Measurements from ENCODE around the gene TNRC6C.
"Not testable (repeated sequence)": the region's sequence is repeated elsewhere in the genome, so short reads cannot be mapped to it uniquely, and the experiment has no call there.

TNRC6C gene

DNA sequence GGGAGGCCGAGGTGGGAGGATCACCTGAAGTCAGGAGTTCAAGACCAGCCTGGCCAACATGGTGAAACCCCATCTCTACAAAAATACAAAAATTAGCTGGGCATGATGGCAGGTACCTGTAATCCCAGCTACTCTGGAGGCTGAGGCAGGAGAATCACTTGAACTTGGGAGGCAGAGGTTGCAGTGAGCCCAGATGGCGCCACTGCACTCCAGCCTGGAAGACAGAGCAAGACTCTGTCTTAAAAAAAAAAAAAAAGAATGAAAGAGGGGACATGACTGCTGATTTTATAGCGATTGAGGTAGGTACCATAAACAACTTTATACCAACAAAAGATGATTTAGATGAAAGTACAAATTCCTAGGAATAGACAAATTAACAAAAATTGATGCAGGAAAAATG, 13.8 kb downstream of the TNRC6C start:
- H3K27ac ChIP-seq = not testable (repeated sequence)
- TF ChIP-seq, protein P1, sequence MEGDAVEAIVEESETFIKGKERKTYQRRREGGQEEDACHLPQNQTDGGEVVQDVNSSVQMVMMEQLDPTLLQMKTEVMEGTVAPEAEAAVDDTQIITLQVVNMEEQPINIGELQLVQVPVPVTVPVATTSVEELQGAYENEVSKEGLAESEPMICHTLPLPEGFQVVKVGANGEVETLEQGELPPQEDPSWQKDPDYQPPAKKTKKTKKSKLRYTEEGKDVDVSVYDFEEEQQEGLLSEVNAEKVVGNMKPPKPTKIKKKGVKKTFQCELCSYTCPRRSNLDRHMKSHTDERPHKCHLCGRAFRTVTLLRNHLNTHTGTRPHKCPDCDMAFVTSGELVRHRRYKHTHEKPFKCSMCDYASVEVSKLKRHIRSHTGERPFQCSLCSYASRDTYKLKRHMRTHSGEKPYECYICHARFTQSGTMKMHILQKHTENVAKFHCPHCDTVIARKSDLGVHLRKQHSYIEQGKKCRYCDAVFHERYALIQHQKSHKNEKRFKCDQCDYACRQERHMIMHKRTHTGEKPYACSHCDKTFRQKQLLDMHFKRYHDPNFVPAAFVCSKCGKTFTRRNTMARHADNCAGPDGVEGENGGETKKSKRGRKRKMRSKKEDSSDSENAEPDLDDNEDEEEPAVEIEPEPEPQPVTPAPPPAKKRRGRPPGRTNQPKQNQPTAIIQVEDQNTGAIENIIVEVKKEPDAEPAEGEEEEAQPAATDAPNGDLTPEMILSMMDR (conservative IDR thresholded peaks at IDR 0.05) = peak; percentile 14; the same call in 1 of the 2 replicates

DNA sequence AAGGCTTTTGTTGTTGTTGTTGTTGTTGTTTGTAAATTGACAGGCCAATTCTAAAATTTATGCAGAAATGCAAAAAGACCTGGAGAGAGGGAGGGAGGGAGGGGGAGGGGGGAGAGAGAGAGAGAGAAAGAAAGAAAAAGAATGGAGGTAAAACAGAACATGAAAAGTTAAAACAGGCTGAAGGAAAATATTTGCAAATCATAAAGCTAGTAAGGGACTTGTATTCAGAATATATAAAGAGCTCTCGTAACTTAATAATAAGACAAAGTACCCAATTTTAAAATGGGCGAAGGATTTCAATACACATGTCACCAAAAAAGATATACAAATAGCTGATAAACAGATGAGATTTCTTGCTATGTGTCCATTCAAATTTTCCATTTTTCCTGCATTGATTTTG, 15.4 kb downstream of the TNRC6C start:
- TF ChIP-seq ZFX (IDR thresholded peaks at IDR 0.05) = no peak
- TF ChIP-seq, protein P1 (conservative IDR thresholded peaks at IDR 0.05) = no peak

DNA sequence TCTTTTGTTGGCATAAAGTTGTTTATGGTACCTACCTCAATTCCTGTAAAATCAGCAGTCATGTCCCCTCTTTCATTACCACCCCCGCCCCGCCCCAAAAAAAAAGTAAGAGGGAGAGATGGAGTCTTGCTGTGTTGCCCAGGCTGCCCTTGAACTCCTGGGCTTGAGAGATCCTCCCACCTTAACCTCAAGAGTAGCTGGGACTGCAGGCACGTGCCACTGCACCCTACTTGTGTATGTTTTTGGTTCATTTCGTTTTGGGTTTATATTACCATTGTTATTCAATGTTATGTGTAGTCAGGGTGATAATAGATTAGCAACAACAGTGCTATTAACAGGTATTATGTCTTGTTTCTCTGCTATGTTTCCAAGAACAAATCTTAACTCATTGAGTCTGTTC, 15.9 kb downstream of the TNRC6C start:
- H3K27ac ChIP-seq = no peak overlapping the region
- no peak for TF ChIP-seq ZFX (IDR thresholded peaks at IDR 0.05)
- TF ChIP-seq, protein P1 (conservative IDR thresholded peaks at IDR 0.05) = no peak

More for the DNA sequence above, 15.4 kb downstream of the TNRC6C start:
- no peak overlapping the region for H3K27ac ChIP-seq

DNA sequence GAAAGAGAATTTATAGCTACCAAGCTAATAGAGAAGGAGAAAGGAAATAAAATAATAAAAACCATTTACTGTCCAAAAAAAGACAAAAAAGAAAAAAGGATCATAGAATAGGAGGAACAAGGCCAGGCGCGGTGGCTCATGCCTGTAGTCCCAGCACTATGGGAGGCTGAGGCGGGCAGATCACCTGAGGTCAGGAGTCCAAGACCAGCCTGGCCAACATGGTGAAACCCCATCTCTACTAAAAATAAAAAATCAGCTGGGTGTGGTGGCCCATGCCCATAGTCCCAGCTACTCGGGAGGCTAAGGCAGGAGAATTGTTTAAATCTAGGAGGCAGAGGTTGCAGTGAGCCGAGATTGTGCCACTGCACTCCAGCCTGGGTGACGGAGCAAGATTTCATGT, 23.9 kb downstream of the TNRC6C start:
- not testable (repeated sequence) for H3K27ac ChIP-seq

DNA sequence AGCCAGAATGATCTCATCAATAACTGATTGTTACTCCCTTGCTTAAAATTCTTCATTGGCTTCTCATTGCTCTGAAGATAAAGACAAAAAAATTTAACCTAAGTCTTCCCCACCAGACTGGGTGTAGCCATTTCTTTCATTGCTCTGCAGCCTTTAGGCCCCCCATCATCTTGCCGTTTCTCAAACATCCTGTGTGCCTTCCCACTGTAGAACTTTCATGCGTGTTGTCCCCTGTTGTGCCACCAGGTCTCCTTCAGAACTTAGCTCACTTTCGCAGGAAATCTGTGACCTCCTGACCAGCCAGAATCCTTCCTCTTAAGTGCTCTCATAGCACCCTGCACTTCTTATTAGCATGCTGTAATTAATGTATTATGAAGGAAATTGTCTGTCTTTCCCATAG, 31.8 kb downstream of the TNRC6C start:
- no peak for TF ChIP-seq ZFX (IDR thresholded peaks at IDR 0.05)
- TF ChIP-seq, protein P1 (conservative IDR thresholded peaks at IDR 0.05) = no peak
- no peak overlapping the region for H3K27ac ChIP-seq

DNA sequence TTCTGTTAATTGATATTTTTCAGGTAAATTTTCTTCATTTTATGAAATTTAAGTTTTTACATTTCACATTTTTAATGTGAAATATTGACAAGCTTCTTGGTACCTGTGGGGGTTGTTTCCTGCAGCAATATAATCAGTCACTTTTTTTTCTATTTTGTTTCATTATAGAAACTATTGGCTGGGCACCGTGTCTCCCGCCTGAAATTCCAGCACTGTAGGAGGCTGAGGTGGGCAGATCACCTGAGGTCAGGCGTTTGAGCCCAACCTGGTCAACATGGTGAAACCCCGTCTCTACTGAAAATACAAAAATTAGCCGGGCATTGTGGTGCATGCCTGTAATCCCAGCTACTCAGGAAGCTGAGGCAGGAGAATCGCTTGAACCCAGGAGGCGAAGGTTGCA, 35.2 kb downstream of the TNRC6C start:
- not testable (repeated sequence) for H3K27ac ChIP-seq

DNA sequence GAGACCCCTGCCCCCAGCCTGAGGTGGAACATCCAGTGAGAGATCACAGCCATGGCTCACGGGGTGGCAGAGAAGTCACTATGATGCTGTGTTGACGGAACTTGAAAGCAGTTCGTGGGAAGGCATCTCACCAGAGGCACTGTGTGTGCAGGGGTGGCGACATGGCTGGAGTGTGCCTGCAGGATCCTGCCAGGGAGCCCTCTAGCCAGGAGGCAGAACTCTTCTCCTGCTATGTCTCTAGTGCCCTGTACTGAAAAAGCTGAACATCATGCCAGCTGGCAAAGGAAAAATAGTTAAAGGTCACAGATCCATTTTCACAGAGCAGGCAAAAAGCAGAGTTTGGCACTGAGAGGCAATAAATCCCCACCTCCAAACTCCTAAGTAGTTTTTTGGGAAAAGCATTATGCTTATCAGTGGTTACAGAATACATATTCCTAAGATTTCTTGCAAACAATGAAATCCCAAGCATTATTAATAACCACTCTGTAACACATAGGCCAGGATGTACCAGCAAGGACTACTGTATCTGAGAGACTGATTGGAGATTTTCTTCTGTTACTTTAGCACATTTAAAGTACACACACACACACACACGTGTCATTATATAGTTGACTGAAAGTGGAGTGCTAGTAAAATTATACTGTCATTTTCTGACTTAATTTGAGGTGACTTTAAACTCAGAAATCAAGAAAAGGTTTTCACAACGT, 36.8 kb downstream of the TNRC6C start:
- H3K27ac ChIP-seq = no peak overlapping the region
- TF ChIP-seq, protein P1 (conservative IDR thresholded peaks at IDR 0.05) = no peak
- no peak for TF ChIP-seq ZFX (IDR thresholded peaks at IDR 0.05)

DNA sequence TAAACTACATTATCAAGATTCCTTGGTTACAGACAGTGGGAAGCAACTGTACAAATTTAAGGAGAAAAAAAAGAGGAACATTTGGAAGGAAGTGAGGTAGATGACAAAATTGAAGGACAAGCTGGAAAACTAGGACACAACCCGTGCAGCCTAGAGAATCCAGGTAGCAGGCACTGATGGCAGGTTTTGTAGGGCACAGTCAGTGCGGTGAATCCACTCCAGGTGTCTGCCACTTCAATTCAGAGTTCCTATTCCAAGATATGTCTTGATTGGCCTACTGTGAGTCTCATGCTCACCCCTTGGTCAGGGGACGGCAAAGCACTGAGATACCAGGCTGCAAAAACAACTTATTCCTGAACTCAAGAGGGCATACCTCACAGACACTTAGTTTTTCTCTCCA, 37.8 kb downstream of the TNRC6C start:
- TF ChIP-seq ZFX (IDR thresholded peaks at IDR 0.05) = no peak
- TF ChIP-seq, protein P1 (conservative IDR thresholded peaks at IDR 0.05) = no peak
- no peak overlapping the region for H3K27ac ChIP-seq
